H1 (cell line): ENCODE results near the gene ZDHHC1. TPM values are rescaled to one million over a fixed set of nuclear protein-coding genes. Genes with fewer than 3 reads are reported as not detected.

Experiments used
- CTCF ChIA-PET: fragments of 300-600 bp; sonication (Branson Sonifier 250); formaldehyde crosslinking; loops from one replicate; lab custom pipeline; 2021; ENCODE audit not compliant: partially characterized antibody; lab: Charles Lee
- POLR2A ChIA-PET: fragments of 300-600 bp; sonication (Branson Sonifier 250); formaldehyde crosslinking; loops from one replicate; lab custom pipeline; 2021; ENCODE audit warnings: inconsistent platforms; ENCODE audit not compliant: partially characterized antibody; lab: Charles Lee
- DNase-seq, 2 experiments: peaks; one replicate each; pipeline versions ENCODE4 v3.0.0 to v3.0.0-alpha.2; 2010 to 2022; ENCODE audit warnings: low spot score in 2 of 2, low read depth in 1 of 2, mixed read lengths in 1 of 2
- FAIRE-seq: peaks from 2 replicates; lab custom pipeline; 2011; peaks lifted over from hg19 to GRCh38; lab: Jason Lieb, UNC
- H2AFZ ChIP-seq: 2 replicates; pipeline ENCODE4 v1.8.1; 2012; ENCODE audit warnings: low read length, inconsistent platforms
- H2AK5ac ChIP-seq: 2 replicates; pipeline ENCODE4 v1.6.1; 2013; ENCODE audit warnings: low read depth, low read length
- H2BK120ac ChIP-seq: replicated peaks from 2 replicates; pipeline ENCODE3; 2013; ENCODE audit warnings: low read depth, low read length, inconsistent platforms
- H2BK12ac ChIP-seq: 2 replicates; pipeline ENCODE4 v1.6.1; 2013; ENCODE audit warnings: low read depth, low read length
- H2BK15ac ChIP-seq: 2 replicates; pipeline ENCODE4 v1.6.1; 2013; ENCODE audit warnings: low read length
- H2BK20ac ChIP-seq: 2 replicates; pipeline ENCODE4 v1.6.1; 2013; ENCODE audit warnings: low read length
- H2BK5ac ChIP-seq: 2 replicates; pipeline ENCODE4 v1.6.1; 2013; ENCODE audit warnings: low read depth, low read length
- H3K14ac ChIP-seq: 2 replicates; pipeline ENCODE4 v1.6.1; 2013; ENCODE audit warnings: inconsistent platforms; ENCODE audit not compliant: insufficient read length
- H3K18ac ChIP-seq: 2 replicates; pipeline ENCODE4 v1.6.1; 2013; ENCODE audit warnings: low read length; ENCODE audit errors: extremely low read depth
- H3K23ac ChIP-seq: 2 replicates; pipeline ENCODE4 v1.6.1; 2013; ENCODE audit warnings: inconsistent platforms; ENCODE audit not compliant: insufficient read length
- H3K23me2 ChIP-seq: 2 replicates; pipeline ENCODE4 v1.6.1; 2013; ENCODE audit warnings: low read depth, low read length
- H3K27ac ChIP-seq: 2 replicates; pipeline ENCODE4 v1.6.1; 2011; ENCODE audit warnings: low read depth, low read length, inconsistent platforms
- H3K27me3 ChIP-seq, 4 experiments: replicated peaks in 1 of 4; 1 replicate in 1 of 4; 2 replicates in 3 of 4; pipeline versions ENCODE4 v1.6.1 to v1.8.1; 2011 to 2013; ENCODE audit warnings: low read length in 3 of 4, mild to moderate bottlenecking in 3 of 4, inconsistent platforms in 2 of 4, mixed read lengths in 2 of 4, moderate library complexity in 1 of 4; ENCODE audit not compliant: control insufficient read depth in 3 of 4, insufficient read depth in 3 of 4; ENCODE audit errors: extremely low read depth in 1 of 4
- H3K36me3 ChIP-seq, 4 experiments: 2 replicates each; pipeline versions ENCODE4 v1.6.1 to v1.8.1; 2011 to 2013; ENCODE audit warnings: mild to moderate bottlenecking in 4 of 4, low read length in 3 of 4, moderate library complexity in 2 of 4, control low read depth in 1 of 4, inconsistent platforms in 1 of 4; ENCODE audit not compliant: insufficient read depth in 4 of 4, control insufficient read depth in 2 of 4
- H3K4ac ChIP-seq: replicated peaks from 2 replicates; pipeline ENCODE3; 2013; ENCODE audit warnings: low read length, low read depth, mixed read lengths, inconsistent platforms; ENCODE audit not compliant: insufficient read length
- H3K4me1 ChIP-seq, 4 experiments: replicated peaks in 1 of 4; 1 replicate in 1 of 4; 2 replicates in 3 of 4; pipeline versions ENCODE4 v1.6.1 to v1.8.1; 2011 to 2013; ENCODE audit warnings: low read length in 3 of 4, inconsistent platforms in 2 of 4, mixed read lengths in 1 of 4; ENCODE audit not compliant: insufficient read depth in 4 of 4, control insufficient read depth in 3 of 4
- H3K4me2 ChIP-seq, 2 experiments: 2 replicates each; pipeline versions ENCODE4 v1.6.1 to v1.8.1; 2011 to 2013; ENCODE audit warnings: low read depth in 2 of 2, low read length in 2 of 2, control low read depth in 1 of 2, inconsistent platforms in 1 of 2, mild to moderate bottlenecking in 1 of 2; ENCODE audit not compliant: insufficient read depth in 1 of 2
- H3K4me3 ChIP-seq, 4 experiments: fragments of 200-600, 300-600 bp in 1 of 4; sonication (generic), shearing (Covaris generic), sonication (Bioruptor Twin) in 1 of 4; 2 replicates each; pipeline versions ENCODE4 v1.5.1 to v1.8.1; 2011 to 2016; ENCODE audit warnings: low read length in 4 of 4, low read depth in 3 of 4, control low read depth in 2 of 4, inconsistent platforms in 2 of 4, mild to moderate bottlenecking in 2 of 4, mixed read lengths in 1 of 4, moderate library complexity in 1 of 4; ENCODE audit not compliant: insufficient read depth in 2 of 4; ENCODE audit errors: extremely low read depth in 1 of 4
- H3K56ac ChIP-seq: replicated peaks from 2 replicates; pipeline ENCODE3; 2013; ENCODE audit warnings: low read depth, mild to moderate bottlenecking, mixed read lengths, low read length, inconsistent platforms; ENCODE audit not compliant: insufficient read length
- H3K79me1 ChIP-seq: 2 replicates; pipeline ENCODE4 v1.6.1; 2013; ENCODE audit warnings: low read depth, low read length, control low read depth
- H3K79me2 ChIP-seq, 2 experiments: 2 replicates each; pipeline versions ENCODE4 v1.6.1 to v1.8.1; 2012 to 2013; ENCODE audit warnings: low read length in 2 of 2, mild to moderate bottlenecking in 2 of 2, inconsistent platforms in 1 of 2; ENCODE audit not compliant: insufficient read depth in 2 of 2, control insufficient read depth in 1 of 2
- H3K9ac ChIP-seq, 4 experiments: replicated peaks in 1 of 4; 1 replicate in 1 of 4; 2 replicates in 3 of 4; pipeline versions ENCODE4 v1.6.1 to v1.8.1; 2011 to 2013; ENCODE audit warnings: low read depth in 3 of 4, low read length in 3 of 4, control low read depth in 2 of 4, mild to moderate bottlenecking in 2 of 4, moderate library complexity in 2 of 4, inconsistent platforms in 1 of 4; ENCODE audit errors: extremely low read depth in 1 of 4
- H3K9me3 ChIP-seq, 2 experiments: 2 replicates each; pipeline versions ENCODE4 v1.6.1 to v1.8.1; 2012 to 2013; ENCODE audit warnings: mild to moderate bottlenecking in 2 of 2, moderate library complexity in 2 of 2, control low read depth in 1 of 2, inconsistent platforms in 1 of 2, low read depth in 1 of 2, low read length in 1 of 2, mixed read lengths in 1 of 2; ENCODE audit not compliant: insufficient read depth in 2 of 2
- H4K20me1 ChIP-seq, 2 experiments: replicated peaks in 1 of 2; 2 replicates each; pipeline versions ENCODE3 to v1.8.1; 2011 to 2013; ENCODE audit warnings: inconsistent platforms in 2 of 2, low read length in 2 of 2, mild to moderate bottlenecking in 1 of 2; ENCODE audit not compliant: insufficient read depth in 2 of 2, control insufficient read depth in 1 of 2
- H4K5ac ChIP-seq: 2 replicates; pipeline ENCODE4 v1.6.1; 2013; ENCODE audit warnings: low read length, low read depth, mixed read lengths, inconsistent platforms; ENCODE audit not compliant: insufficient read length
- H4K8ac ChIP-seq: 2 replicates; pipeline ENCODE4 v1.8.0; 2013; ENCODE audit warnings: mild to moderate bottlenecking, moderate library complexity, low read length, inconsistent platforms; ENCODE audit not compliant: insufficient read depth; ENCODE audit errors: extremely low read depth
- H4K91ac ChIP-seq: replicated peaks from 2 replicates; pipeline ENCODE3; 2013; ENCODE audit warnings: low read length, mixed read lengths, inconsistent platforms; ENCODE audit not compliant: insufficient read length
- CTBP2 ChIP-seq: IDR thresholded peaks from 2 replicates; pipeline ENCODE4 v1.7.0; 2011; ENCODE audit warnings: borderline replicate concordance, mild to moderate bottlenecking, moderate library complexity, mixed read lengths, low read length; ENCODE audit not compliant: insufficient read depth, insufficient read length
- KDM4A ChIP-seq: IDR thresholded peaks from one replicate; pipeline ENCODE4 v1.7.1; 2012; ENCODE audit warnings: low read depth, mild to moderate bottlenecking, moderate library complexity, low read length, inconsistent platforms; ENCODE audit not compliant: severe bottlenecking
- PHF8 ChIP-seq: fragments of 200-600 bp; sonication (generic); conservative IDR thresholded peaks from 2 replicates; pipeline ENCODE4 v1.7.1; 2012; ENCODE audit warnings: low read depth, mild to moderate bottlenecking, inconsistent platforms, low read length, moderate library complexity
- POLR2AphosphoS5 ChIP-seq: IDR thresholded peaks from 2 replicates; pipeline ENCODE4 v1.6.1; 2011; ENCODE audit warnings: low read depth, low read length
- RNF2 ChIP-seq: fragments of 200-900, 300-1000 bp; sonication (generic); IDR thresholded peaks from 2 replicates; pipeline ENCODE4 v1.7.1; 2016; ENCODE audit warnings: borderline replicate concordance, low read depth, mild to moderate bottlenecking, antibody characterized with exemption, low read length; ENCODE audit not compliant: poor library complexity, severe bottlenecking; ENCODE audit errors: missing control alignments
- SP4 ChIP-seq: IDR thresholded peaks from 2 replicates; pipeline ENCODE4 v1.6.1; 2012; ENCODE audit warnings: low read length, inconsistent platforms
- TEAD4 ChIP-seq: IDR thresholded peaks from 2 replicates; pipeline ENCODE4 v1.6.1; 2012; ENCODE audit warnings: low read depth, low read length, inconsistent platforms, mixed read lengths
- WGBS, 2 experiments: shearing (Covaris generic) in 1 of 2; methylation state at CpG; one replicate each; pipeline versions ENCODE4 v1.1.6 to v1.1.7; 2013 to 2015; ENCODE audit warnings: low lambda C conversion rate in 2 of 2, mixed read lengths in 2 of 2, inconsistent platforms in 1 of 2, low coverage in 1 of 2, missing lambda C conversion rate in 1 of 2; ENCODE audit not compliant: insufficient replicate concordance in 2 of 2, insufficient coverage in 1 of 2, insufficient read length in 1 of 2; ENCODE audit errors: extremely low coverage in 1 of 2, missing lambda C conversion rate in 1 of 2; 5-methylcytosine and 5-hydroxymethylcytosine counted together
- polyA plus RNA-seq, 7 experiments: library from polyadenylated mRNA; depleted of rRNA in 3 of 7; stranded (reverse) in 5 of 7; unstranded in 2 of 7; fragments of >200 nt in 5 of 7; fragments of 200-250 nt in 2 of 7; gene quantifications; 1 replicate in 5 of 7; 2 replicates in 1 of 7; 4 replicates in 1 of 7; pipeline versions ENCODE4 v1.2.1 to v1.2.3, GENCODE V29; 2011 to 2013; ENCODE audit warnings: missing spikeins in 2 of 7, mixed read lengths in 2 of 7
- total RNA-seq: library from RNA; stranded (reverse); fragmentation: NEBNext Ultra II Directional; extraction: Animal tissue kit (Norgen Biotek cat#: 25700); gene quantifications from 2 replicates; pipeline ENCODE4 v1.2.1, GENCODE V29; 2021

The ZDHHC1 gene
- total and polyA plus RNA-seq, 2 of the 8 experiments (the other 6 are each of a cell fraction or from before 2014, with no cell fraction given) = 3.1 to 4.9 TPM

- ChIA-PET CTCF (interaction anchor here (0.7 to 1.3 kb wide), 2 partner anchors 23 to 53 kb away, joined by 3 to 5 read pairs; partner anchors contain the start of gene TPPP3), POLR2A (interaction anchor here (0.7 kb wide), 1 partner anchor 19 kb away, joined by 3 read pairs; no protein-coding TSS in a partner anchor)
- 89% methylated on average over 4 of the region's 4 CpGs; no CpG with 5 or more reads in 1 of the 2 experiments for WGBS, 2 experiments
- Histone ChIP-seq H3K14ac (no peak overlapping the region), H3K9ac (no peak overlapping the region), H3K4me1 (no peaks in the 10 kb centered on the region), H3K4me3 (no peak overlapping the region), H3K4me2 (no peak overlapping the region), H4K20me1 (no peaks in the 10 kb centered on the region), H2BK20ac (no peak overlapping the region), H2AFZ (no peak overlapping the region), H3K23ac (no peak overlapping the region), H3K79me2 (no peaks in the 10 kb centered on the region), H3K18ac (no peak overlapping the region), H4K5ac (no peak overlapping the region), H2BK12ac (no peak overlapping the region), H4K8ac (no peak overlapping the region), H2BK120ac (no peak overlapping the region), H3K27ac (no peak overlapping the region), H2BK5ac (no peak overlapping the region), H3K4ac (no peak overlapping the region), H3K79me1 (no peaks in the 10 kb centered on the region), H3K9me3 (no peaks in the 10 kb centered on the region), H4K91ac (no peak overlapping the region), H3K27me3 (peaks cover 0 to 5% (median 0%) of the 10 kb centered on the region in 4 experiments; a peak in 3 of 7 replicates), H3K36me3 (no peaks in the 10 kb centered on the region), H2BK15ac (no peak overlapping the region), H2AK5ac (no peak overlapping the region), H3K56ac (no peak overlapping the region), H3K23me2 (no peaks in the 10 kb centered on the region)
- FAIRE-seq (no peak), DNase-seq (no peak)
- no peak for TF ChIP-seq SP4
- no peak for TF ChIP-seq KDM4A
- TF ChIP-seq TEAD4 = no peak
- no peak for TF ChIP-seq PHF8
- no peak for TF ChIP-seq POLR2AphosphoS5
- TF ChIP-seq RNF2 = no peak
- TF ChIP-seq CTBP2 = no peak
Observed at GRCh38 chr16:67370661-67371060, 45.6 kb downstream of the ZDHHC1 start.
